ENCODE measurements around the gene TWIST2.
A peak's percentile ranks its signal among the peaks of the same experiment; 100 is the strongest.

Gene TWIST2

GRCh38 chr2:238942080-238942725 lies 94.3 kb downstream of the TWIST2 start:
- no peak for DNase-seq

DNA sequence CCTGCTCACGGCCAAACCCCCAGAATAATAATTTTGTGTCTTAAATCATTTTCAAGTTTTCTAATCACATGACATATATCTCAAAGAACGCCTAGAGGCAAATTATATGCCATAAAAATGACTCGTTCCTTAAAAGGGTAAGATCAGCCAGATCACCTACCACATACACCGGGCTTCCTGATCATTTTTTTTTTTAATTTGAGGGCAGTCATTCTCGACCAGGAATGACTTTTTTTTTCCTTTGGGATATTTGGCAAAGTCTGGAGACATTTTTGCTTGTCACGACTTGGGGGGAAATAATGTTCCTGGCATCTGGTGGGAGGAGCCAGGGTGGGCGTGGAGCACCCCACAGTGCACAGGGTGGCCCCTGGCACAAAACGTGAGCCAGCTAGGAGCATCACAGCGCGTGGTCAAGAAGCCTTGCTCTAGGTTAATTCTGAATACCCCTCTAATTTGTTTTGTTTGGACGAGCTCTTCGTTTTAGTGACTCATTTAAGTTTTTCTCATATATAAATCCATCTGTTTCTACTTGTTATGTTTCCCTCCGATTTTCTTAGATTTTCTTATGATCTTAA lies 94.9 kb downstream of the TWIST2 start:
- DNase-seq = peak; percentile 47

DNA sequence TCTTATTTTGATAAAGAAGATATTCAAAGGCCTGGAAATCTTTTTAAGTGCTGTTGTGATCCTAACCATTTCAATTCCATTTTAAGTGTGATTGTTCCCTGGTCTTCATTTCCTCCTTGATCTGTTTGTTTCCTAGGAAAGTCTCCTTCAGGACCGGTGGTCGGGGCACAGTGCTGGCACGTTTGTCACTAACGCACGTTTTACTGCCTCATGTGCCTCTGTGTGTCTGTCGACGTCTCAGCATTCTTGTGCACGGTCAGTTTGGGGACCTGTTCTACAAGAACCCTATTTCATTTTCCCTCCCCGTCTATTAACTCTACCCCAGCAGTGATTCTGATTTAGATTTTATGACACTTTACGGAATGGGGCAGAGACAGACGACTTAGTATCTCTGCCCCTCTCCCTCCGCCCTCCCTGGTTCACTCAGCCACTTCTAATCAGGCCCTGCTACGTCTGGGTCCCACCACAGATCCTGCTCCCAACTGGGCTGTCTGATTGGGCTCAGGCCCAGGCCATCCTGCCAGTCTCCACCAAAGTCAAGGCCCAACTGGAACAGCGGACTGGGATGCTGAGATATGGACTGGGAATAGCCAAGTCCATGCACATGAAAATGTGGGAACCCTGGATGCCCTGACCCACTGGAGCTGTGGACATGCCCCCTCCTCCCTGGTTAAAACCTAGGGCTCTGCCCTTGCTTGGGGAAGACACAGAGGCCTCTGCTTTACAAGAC lies 95.6 kb downstream of the TWIST2 start:
- DNase-seq = no peak

DNA sequence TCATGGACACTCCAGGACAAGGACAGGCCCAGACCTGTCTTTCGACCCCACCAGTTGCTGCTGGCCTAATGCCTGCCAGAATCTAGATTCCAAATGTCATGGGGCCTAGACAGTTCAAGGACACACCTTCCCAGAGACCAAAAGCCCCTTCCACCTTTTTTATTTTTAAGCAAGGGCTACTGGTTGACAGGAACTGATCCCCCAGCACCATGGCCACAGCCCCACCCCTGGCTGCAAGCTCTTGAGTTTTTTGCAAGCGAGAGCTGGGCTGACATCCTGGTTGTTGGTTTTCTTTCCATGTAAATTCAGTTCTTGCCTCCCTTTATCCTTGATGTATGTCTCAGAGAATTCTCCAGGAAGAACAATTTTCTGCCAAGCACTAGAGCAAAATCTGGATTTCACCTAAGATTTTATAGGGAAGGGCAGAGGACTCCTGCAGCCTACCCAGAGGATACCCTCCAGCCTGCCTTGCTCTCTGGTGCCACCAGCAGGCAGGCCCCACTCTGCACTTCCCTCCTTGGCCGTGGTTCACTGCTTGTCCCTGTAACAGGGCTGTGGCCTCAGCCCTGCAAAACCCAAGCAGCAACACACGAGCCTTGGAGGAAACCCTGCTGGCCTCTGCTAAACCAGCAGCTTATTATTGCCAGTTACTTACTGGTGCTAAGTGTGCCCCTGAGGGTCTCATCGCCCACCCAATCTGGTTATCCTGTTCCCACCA lies 97.7 kb downstream of the TWIST2 start:
- peak; percentile 52 for DNase-seq

DNA sequence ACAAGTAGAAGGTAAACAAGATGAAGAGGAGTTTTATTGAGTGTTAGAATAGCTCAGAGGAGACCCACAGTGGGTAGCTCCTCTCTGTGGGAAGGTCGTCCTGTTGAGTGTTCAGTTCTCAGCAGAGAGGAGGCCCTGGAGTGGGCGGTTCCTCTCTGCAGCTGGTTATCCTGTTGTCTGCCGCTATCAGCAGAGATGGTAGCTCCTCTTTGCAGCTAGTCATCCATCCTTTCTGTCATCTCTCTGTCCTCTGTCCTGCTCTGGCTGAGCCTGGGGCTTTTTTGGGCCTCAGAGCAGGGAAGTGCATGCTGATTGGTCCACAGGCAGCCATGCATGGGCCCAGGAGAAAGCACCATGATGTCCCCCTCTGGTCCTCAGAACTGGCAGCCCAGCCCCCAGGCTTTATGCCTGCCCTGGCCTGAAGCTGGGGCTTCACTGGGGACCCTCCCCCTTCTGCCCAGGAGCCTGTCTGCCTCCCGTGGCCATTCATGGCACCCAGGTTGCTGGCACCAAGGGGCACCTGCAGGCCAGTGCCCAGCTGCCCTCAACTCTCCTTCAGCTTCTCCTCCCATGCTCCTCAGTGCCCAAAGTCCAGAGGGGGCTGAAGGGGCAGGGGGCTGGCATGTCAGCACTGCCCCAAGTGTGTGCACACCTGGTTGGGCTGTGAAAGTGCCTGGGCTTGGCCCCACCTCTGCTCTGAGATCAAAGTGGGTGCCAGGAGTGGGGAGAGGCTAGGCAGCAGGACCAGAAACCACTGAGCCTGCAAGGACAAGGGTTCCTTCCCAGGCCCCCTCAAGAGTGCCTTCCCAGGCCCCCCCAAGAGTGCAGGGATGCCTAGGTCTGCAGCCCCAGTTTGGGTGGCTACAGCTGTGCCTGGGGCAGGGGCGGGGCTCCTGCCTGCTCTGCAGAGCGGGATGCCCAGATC lies 98.7 kb downstream of the TWIST2 start:
- no peak for DNase-seq

GRCh38 chr2:238947243-238947760 lies 99.4 kb downstream of the TWIST2 start:
- DNase-seq = no peak

GRCh38 chr2:238947920-238948710 lies 100.2 kb downstream of the TWIST2 start:
- DNase-seq = peak; percentile 93

GRCh38 chr2:238948765-238949641 lies 101.1 kb downstream of the TWIST2 start:
- peak; percentile 72 for DNase-seq

DNA sequence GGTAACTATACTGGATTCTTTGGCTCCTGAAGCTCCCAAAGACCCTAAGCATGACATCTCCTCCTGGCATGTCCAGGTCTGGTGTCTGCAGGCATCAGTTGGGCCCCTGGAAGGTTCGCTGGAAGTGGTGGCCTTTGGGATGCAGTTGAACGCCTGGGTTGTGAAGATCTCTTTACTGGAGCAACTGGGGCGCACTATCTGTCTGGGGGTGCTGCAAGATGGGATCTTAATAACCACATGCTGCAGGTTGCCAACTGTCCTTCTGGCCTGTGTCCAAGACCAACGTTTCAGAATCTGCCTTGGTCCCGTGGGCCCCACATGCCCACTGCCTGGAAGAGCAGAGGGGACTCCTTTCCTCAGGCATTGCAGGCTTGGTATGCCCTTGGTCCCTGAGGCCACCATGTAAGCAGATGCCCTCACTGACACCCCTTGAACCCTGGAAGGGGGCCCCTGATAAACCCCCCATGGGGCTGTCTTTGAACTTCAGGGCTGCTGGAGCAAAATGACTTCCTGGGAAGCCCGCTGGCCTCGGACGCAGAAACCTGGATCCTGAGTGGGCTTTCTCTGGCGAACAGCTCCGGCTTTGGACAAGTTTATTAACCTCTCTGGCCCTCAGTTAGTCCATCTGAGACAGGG lies 101.9 kb downstream of the TWIST2 start:
- DNase-seq = no peak

- no peak for DNase-seq
Observed at GRCh38 chr2:238950551-238950950, 102.7 kb downstream of the TWIST2 start.

GRCh38 chr2:238952261-238952919 lies 104.5 kb downstream of the TWIST2 start:
- DNase-seq = peak; percentile 21

DNA sequence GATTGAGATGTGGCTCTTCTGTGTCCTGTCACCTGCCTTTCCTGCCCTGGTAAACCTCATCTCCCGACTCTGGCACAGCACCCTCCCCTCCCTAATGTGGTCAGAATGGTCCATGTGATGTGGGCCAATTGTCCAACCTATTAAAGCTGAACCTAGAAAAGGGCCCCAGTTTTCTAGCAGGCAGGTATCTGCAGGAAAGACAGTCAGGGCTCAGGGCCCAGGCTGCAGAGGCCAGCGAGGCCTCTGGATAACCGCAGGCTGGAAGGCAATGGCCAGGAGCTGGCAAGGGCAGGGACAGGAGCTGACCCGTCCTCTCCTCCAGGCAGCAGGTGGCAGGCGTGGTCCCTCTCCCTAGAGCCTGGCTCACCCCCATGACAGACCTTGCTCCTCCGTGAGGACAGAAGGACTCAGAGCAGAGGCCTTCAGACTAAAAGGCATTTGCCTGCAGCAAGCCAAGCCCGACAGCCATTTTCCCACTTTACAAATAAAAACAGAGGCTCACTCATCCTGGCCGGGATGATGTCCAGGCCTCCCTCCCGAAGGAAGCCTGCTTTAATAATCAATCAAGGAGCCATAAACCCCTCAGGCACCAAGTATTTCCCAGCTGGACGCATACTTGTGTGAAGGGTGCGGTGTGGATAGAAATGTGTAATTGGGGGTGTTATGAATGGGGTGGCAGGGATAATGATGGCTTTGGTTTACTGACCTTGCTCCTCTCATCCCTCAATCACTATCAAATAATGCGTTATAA lies 107.1 kb downstream of the TWIST2 start:
- DNase-seq = no peak

- no peak for DNase-seq
Observed at GRCh38 chr2:238955648-238956531, 108.0 kb downstream of the TWIST2 start.

- DNase-seq = no peak
Observed at GRCh38 chr2:238956676-238957075, 108.8 kb downstream of the TWIST2 start.

All from fibroblast of skin of back (primary cell).